GM19468 (cell line): ENCODE data around the gene SEMA3G.

Source experiments
- ATAC-seq: cut with Tn5 transposase; IDR thresholded peaks from one replicate; pipeline ENCODE4 v1.9.1; 2021; ENCODE audit warnings: mild to moderate bottlenecking, moderate library complexity, moderate number of reproducible peaks; ENCODE audit not compliant: unreplicated experiment; ENCODE audit errors: extremely low read depth

SEMA3G gene

GRCh38 chr3:52454938-52455282 lies 10.0 kb upstream of the SEMA3G start:
- no peak for ATAC-seq

GRCh38 chr3:52454250-52454937 lies 9.5 kb upstream of the SEMA3G start:
- no peak for ATAC-seq

- no peak for ATAC-seq
Measured at GRCh38 chr3:52453496-52454249, 8.8 kb upstream of the SEMA3G start, which contains the start of gene TNNC1. TNNC1 (minus strand) TSS chr3:52454041; CDS start chr3:52454015, 26 bp downstream.

GRCh38 chr3:52452570-52453221 lies 7.8 kb upstream of the SEMA3G start:
- no peak for ATAC-seq

GRCh38 chr3:52452126-52452525 lies 7.2 kb upstream of the SEMA3G start:
- ATAC-seq = no peak

- ATAC-seq = no peak
Measured at GRCh38 chr3:52451237-52452083, 6.6 kb upstream of the SEMA3G start.

GRCh38 chr3:52450489-52451236 lies 5.8 kb upstream of the SEMA3G start:
- no peak for ATAC-seq

GRCh38 chr3:52447512-52448355 lies 2.8 kb upstream of the SEMA3G start:
- no peak for ATAC-seq

GRCh38 chr3:52446631-52447511 lies 2.0 kb upstream of the SEMA3G start:
- no peak for ATAC-seq

- ATAC-seq = no peak
Measured at GRCh38 chr3:52446042-52446441, 1.1 kb upstream of the SEMA3G start.

GRCh38 chr3:52443791-52444687 lies 864 bp downstream of the SEMA3G start:
- no peak for ATAC-seq

GRCh38 chr3:52443268-52443610 lies 1.7 kb downstream of the SEMA3G start:
- ATAC-seq = no peak

GRCh38 chr3:52442409-52443267 lies 2.3 kb downstream of the SEMA3G start:
- ATAC-seq = no peak

- ATAC-seq = no peak
Measured at GRCh38 chr3:52441772-52442332, 3.1 kb downstream of the SEMA3G start.

- ATAC-seq = no peak
Measured at GRCh38 chr3:52441091-52441771, 3.7 kb downstream of the SEMA3G start.
